Measurements from ENCODE around the gene HP. TPM values are rescaled to one million over a fixed set of nuclear protein-coding genes. Genes with fewer than 3 reads are reported as not detected.

HP gene
- total RNA-seq, 2 experiments from 2014 or later: not detected

GRCh38 chr16:72061564-72061963 is 7.3 kb downstream of the HP start:
- no peak for DNase-seq (ENCODE audit: low spot score)
- Histone ChIP-seq H3K4me3 (ENCODE audit: low read depth, low read length, poor library complexity, severe bottlenecking) (no peak overlapping the region), H4K20me1 (ENCODE audit: insufficient read depth, low read length) (no peaks in the 10 kb centered on the region), H3K9me3 (ENCODE audit: low read length) (no peaks in the 10 kb centered on the region), H3K4me2 (ENCODE audit: low read length) (no peak overlapping the region), H3K27ac (ENCODE audit: low read depth, low read length, poor library complexity, severe bottlenecking) (no peak overlapping the region), H3K79me2 (ENCODE audit: insufficient read depth, low read depth, low read length) (no peaks in the 10 kb centered on the region), H2AFZ (ENCODE audit: low read length) (no peak overlapping the region), H3K36me3 (ENCODE audit: insufficient read depth, low read length) (no peaks in the 10 kb centered on the region), H3K4me1 (ENCODE audit: insufficient read depth, low read length, poor library complexity, severe bottlenecking) (no peaks in the 10 kb centered on the region), H3K9me2 (ENCODE audit: insufficient read depth, low read length) (no peaks in the 10 kb centered on the region)
- no TSS peak for BruUV-seq (replicated peaks)
- ChIA-PET POLR2A (no interaction called here), CTCF (ENCODE audit: unreplicated experiment) (no interaction called here)
- intact Hi-C loops (cut with micrococcal nuclease; ENCODE audit: unreplicated experiment): no loop called here
- TF ChIP-seq EZH2phosphoT487 (IDR thresholded peaks at IDR 0.05; ENCODE audit: borderline replicate concordance, low read depth, low read length): no peak
- no peak for TF ChIP-seq CTCF (conservative IDR thresholded peaks at IDR 0.05; ENCODE audit: low read length)

GRCh38 chr16:72064361-72064894 is 10.1 kb downstream of the HP start:
- Histone ChIP-seq H3K4me2 (ENCODE audit: low read length) (no peak overlapping the region), H3K4me1 (ENCODE audit: insufficient read depth, low read length, poor library complexity, severe bottlenecking) (no peaks in the 10 kb centered on the region), H3K4me3 (ENCODE audit: low read depth, low read length, poor library complexity, severe bottlenecking) (no peak overlapping the region), H2AFZ (ENCODE audit: low read length) (no peak overlapping the region), H3K36me3 (ENCODE audit: insufficient read depth, low read length) (no peaks in the 10 kb centered on the region), H3K9me3 (ENCODE audit: low read length) (no peaks in the 10 kb centered on the region), H3K79me2 (ENCODE audit: insufficient read depth, low read depth, low read length) (no peaks in the 10 kb centered on the region), H3K9me2 (ENCODE audit: insufficient read depth, low read length) (no peaks in the 10 kb centered on the region), H3K27ac (ENCODE audit: low read depth, low read length, poor library complexity, severe bottlenecking) (no peak overlapping the region), H4K20me1 (ENCODE audit: insufficient read depth, low read length) (no peaks in the 10 kb centered on the region)
- DNase-seq (ENCODE audit: low spot score): no peak
- BruUV-seq (replicated peaks): no TSS peak
- CTCF ChIA-PET (ENCODE audit: unreplicated experiment): no interaction called here
- intact Hi-C loops (cut with micrococcal nuclease; ENCODE audit: unreplicated experiment): no loop called here
- POLR2A ChIA-PET: no interaction called here
- TF ChIP-seq EZH2phosphoT487 (IDR thresholded peaks at IDR 0.05; ENCODE audit: borderline replicate concordance, low read depth, low read length): no peak
- TF ChIP-seq CTCF (conservative IDR thresholded peaks at IDR 0.05; ENCODE audit: low read length): no peak

GRCh38 chr16:72066747-72067146 is 12.4 kb downstream of the HP start:
- Histone ChIP-seq H4K20me1 (ENCODE audit: insufficient read depth, low read length) (no peaks in the 10 kb centered on the region), H3K36me3 (ENCODE audit: insufficient read depth, low read length) (no peaks in the 10 kb centered on the region), H3K9me3 (ENCODE audit: low read length) (no peaks in the 10 kb centered on the region), H3K4me1 (ENCODE audit: insufficient read depth, low read length, poor library complexity, severe bottlenecking) (no peaks in the 10 kb centered on the region), H3K79me2 (ENCODE audit: insufficient read depth, low read depth, low read length) (no peaks in the 10 kb centered on the region), H2AFZ (ENCODE audit: low read length) (no peak overlapping the region), H3K27ac (ENCODE audit: low read depth, low read length, poor library complexity, severe bottlenecking) (no peak overlapping the region), H3K4me3 (ENCODE audit: low read depth, low read length, poor library complexity, severe bottlenecking) (no peak overlapping the region), H3K9me2 (ENCODE audit: insufficient read depth, low read length) (no peaks in the 10 kb centered on the region), H3K4me2 (ENCODE audit: low read length) (no peak overlapping the region)
- intact Hi-C loops (cut with micrococcal nuclease; ENCODE audit: unreplicated experiment): loop anchor here (2.0 kb wide), 1 partner anchor 32 kb away; no protein-coding TSS in a partner anchor
- peak; percentile 47 for DNase-seq (ENCODE audit: low spot score)
- BruUV-seq (replicated peaks): no TSS peak
- CTCF ChIA-PET (ENCODE audit: unreplicated experiment): no interaction called here
- TF ChIP-seq CTCF (conservative IDR thresholded peaks at IDR 0.05; ENCODE audit: low read length) (peak; percentile 83), EZH2phosphoT487 (IDR thresholded peaks at IDR 0.05; ENCODE audit: borderline replicate concordance, low read depth, low read length) (no peak)
- POLR2A ChIA-PET: interaction anchor here (0.5 to 1.0 kb wide), 2 partner anchors 29 to 538 kb away, joined by 3 read pairs; no protein-coding TSS in a partner anchor

All from OCI-LY7 (cell line).